GM21619 (cell line): ENCODE data around the gene PLXDC1.

Source experiments
- ATAC-seq: cut with Tn5 transposase; IDR thresholded peaks from one replicate; pipeline ENCODE4 v1.9.1; 2021; ENCODE audit not compliant: unreplicated experiment

The PLXDC1 gene

DNA sequence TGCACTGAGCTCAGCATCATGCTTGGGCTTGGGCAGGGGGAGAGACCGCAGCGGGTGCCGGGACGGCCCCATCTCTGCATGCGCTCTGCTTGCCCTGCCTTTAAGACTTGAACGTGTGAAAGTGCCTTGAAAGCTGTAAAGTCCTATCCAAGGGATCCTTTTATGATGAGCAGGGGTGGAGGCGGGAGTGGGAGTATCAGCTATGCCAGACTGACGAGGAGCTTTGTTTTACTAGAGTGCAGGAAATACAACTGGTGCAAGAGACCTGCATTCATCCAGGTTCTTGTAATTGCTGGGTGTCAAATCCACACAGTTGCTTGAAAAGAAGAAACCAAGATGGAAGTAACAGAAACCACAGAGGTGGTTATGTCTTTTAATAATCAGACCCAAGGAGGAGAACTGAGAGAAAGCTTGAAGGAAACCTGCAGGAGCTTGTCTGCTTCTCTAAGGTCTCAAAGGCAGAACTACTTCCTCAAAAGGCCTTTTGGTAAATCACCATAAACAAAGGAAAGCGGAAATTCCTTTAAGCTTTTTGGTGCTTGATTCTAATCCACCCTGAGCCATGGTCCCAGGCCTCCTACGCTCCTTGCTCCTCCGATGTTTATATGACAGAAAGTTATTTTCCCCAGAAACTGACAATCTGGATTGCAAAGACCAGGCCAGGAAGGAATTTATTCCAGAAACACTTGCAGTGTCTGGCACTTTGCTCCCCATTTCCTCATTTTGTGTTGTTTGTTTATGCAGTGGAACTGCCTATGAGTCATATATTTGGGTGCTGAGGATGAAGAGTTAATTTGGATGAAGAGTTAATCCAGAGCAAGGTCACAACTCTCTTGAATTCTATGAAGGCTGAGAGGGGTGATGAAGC, 132.9 kb downstream of the PLXDC1 start:
- ATAC-seq: no peak

DNA sequence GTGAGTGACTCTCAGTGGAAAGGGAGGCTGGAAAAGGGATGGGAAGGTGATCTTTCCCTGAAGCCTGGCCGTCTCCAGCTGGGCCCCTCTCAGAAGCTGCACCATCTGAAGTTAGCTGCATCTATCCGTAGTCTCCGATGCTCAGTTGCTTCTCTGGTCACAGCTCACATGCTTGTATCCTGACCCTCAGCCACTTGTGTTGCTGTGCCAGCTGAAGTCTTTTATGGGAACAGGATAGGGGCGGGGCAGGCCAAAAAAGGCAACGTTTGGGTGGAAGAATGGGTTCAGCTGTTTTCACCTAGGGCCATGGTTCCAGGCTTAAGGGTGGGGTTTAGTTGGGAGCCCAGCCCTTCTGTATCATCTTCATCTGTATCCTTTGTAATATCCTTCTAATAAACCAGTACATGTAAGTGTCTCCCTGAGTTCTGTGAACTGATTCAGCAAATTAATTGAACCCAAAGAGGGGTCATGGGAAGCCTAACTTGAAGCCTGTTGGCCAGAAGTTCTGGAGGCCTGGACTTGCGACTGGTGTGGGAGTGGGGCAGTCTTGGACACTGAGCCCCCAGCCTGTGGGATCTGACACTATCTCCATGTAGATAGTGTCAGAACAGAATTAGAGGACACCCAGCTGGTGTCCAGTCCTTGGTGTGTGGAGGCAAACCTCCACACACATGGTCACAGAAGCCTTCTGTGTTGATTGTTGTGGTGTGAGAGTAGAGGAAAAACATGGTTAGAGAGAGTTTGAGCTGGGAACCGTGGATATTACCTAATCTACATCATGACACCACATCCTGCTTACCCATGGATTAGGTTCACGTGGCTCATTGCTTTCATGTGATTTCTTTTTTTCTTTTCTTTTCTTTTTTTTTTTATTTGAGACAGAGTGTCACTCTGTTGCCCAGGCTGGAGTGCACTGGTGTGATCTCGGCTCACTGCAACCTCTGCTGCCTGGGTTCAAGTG, 135.0 kb downstream of the PLXDC1 start:
- ATAC-seq: no peak

DNA sequence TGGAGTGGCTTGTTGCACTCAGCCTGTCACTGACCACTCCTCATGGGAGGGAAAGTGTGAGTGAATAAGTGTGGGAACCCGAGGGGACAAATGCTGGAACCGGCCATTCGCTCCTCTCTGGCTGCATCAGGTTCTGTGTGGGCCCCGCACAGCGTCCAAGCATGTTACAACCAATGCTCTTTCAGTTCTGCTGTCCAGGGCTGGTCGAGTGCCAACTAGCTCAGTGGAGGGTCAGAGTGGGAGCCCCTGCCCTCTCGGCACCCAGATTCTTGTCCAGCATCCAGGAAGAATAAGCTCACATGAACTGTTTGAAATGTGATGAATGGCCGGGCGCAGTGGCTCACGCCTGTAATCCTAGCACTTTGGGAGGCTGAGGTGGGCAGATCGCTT, 135.9 kb downstream of the PLXDC1 start:
- ATAC-seq: no peak

DNA sequence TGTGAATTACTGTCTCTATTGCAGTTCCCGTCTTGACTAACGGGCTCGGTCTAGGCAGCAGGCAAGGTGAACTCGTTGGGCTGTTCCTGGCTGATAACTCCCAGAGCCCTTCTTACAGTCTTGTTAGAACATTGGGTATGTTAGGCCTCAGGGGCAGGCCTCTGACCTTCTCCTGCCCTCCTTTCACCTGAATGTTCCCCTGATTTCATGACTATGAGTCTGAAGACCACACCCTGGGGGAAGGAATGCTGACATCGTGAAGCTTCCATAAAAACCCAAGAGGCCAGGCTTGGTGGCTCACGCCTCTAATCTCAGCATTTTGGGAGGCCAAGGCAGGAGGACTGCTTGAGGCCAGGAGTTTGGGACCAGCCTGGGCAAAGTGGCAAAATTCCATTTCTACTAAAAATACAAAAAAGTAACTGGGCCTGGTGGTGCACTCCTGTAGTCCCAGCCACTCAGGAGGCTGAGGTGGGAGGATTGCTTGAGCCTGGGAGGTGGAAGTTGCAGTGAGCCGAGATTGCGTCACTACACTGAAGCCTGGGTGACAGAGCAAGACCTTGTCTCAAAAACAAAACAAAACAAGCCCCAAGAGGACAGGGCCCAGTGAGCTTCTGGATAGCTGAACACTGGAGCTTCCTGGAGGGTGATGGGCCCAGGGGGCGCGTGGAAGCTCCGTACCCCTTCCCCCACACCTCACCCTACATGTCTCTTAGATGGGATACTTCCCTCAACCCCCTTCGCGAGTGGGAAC, 136.5 kb downstream of the PLXDC1 start:
- no peak for ATAC-seq

DNA sequence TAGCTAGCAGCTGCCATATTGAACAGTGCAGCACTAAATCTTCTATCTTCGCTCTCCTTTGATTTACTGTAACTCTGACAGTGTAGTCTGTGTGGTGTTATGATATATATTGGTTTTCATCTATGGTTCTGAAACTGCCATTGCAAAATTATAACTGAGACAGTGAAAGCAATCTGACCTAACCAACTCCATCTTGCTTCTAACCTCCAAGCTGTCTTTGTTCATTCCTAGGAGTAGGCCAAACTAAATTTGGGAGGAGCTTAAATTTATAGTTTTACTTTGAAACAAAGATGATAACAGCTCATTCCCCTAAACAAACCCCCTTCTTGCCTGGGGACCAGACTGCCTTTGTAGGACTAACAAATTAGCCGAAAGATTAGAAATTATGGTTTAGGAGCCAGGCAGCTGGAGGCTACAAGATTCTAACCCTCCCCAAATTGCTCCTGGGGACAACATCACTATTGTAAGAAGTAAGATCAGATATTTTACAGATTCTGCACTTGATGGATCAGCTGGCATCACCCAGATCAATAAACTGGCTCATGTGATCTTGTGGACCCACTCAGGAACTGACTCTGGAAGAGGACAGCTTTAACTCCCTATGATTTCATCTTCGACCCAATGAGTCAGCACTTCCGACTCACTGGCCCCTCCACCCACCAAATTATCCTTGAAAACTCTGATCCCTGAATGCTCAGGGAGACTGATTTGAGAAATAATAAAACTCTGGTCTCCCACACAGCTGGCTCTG, 137.2 kb downstream of the PLXDC1 start:
- no peak for ATAC-seq
